Measurements from ENCODE around the gene ZBTB4. TPM values are rescaled to one million over a fixed set of nuclear protein-coding genes. Genes with fewer than 3 reads are reported as not detected.
A peak's percentile ranks its signal among the peaks of the same experiment; 100 is the strongest.

Gene ZBTB4
- total RNA-seq, 1 donor from 2014 or later = 31.2 TPM

DNA sequence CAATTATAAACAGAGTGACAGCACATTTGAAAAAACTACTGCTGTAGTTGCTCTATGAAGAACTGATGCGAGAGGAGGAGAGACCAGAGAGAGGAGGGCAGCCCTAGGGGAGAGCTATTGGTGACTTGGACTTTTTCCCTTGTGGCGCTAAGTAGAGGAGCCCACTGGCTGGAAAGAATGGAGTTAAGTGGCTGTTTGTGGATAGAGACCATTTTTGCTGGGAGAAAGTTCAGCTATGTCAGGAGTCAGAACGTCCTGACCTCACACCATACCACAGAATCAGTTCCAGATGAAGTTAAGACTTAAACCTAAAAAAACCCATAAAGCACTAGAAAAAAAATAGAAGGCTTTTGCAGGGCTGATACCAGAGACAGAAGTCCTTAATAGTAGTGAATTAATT lies 6.8 kb upstream of the ZBTB4 start:
- H3K9me3 ChIP-seq (ENCODE audit: insufficient read depth, low read depth, low read length) = no peaks in the 10 kb centered on the region
- Mint-ChIP-seq H3K27me3 (ENCODE audit: low read depth, unreplicated experiment) (no peaks in the 10 kb centered on the region), H3K9me3 (ENCODE audit: unreplicated experiment) (no peaks in the 10 kb centered on the region), H3K36me3 (ENCODE audit: low read depth, unreplicated experiment) (peaks cover 3% of the 10 kb centered on the region), H3K4me1 (ENCODE audit: low read depth, unreplicated experiment) (peaks cover 37% of the 10 kb centered on the region), H3K27ac (ENCODE audit: unreplicated experiment) (peak overlapping the region; percentile 84), H3K4me3 (ENCODE audit: unreplicated experiment) (peak overlapping the region; percentile 99)
- DNase-seq (ENCODE audit: low read depth) = peak; percentile 31
- peaks cover 60% of the 10 kb centered on the region for H4K20me1 ChIP-seq (ENCODE audit: insufficient read depth, low read length)
- no peak overlapping the region for H2AFZ ChIP-seq (ENCODE audit: low read depth, low read length)
- peaks cover 65% of the 10 kb centered on the region for H3K79me2 ChIP-seq (ENCODE audit: insufficient read depth, low read length)
- no peak for TF ChIP-seq EZH2 (IDR thresholded peaks at IDR 0.05; ENCODE audit: insufficient read depth, low read length)
- TF ChIP-seq, protein P1, sequence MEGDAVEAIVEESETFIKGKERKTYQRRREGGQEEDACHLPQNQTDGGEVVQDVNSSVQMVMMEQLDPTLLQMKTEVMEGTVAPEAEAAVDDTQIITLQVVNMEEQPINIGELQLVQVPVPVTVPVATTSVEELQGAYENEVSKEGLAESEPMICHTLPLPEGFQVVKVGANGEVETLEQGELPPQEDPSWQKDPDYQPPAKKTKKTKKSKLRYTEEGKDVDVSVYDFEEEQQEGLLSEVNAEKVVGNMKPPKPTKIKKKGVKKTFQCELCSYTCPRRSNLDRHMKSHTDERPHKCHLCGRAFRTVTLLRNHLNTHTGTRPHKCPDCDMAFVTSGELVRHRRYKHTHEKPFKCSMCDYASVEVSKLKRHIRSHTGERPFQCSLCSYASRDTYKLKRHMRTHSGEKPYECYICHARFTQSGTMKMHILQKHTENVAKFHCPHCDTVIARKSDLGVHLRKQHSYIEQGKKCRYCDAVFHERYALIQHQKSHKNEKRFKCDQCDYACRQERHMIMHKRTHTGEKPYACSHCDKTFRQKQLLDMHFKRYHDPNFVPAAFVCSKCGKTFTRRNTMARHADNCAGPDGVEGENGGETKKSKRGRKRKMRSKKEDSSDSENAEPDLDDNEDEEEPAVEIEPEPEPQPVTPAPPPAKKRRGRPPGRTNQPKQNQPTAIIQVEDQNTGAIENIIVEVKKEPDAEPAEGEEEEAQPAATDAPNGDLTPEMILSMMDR (IDR thresholded peaks at IDR 0.05; ENCODE audit: insufficient read depth, low read depth, low read length) = no peak
- H3K4me1 ChIP-seq (ENCODE audit: insufficient read depth, low read length) = peaks cover 21% of the 10 kb centered on the region
- peaks cover 4% of the 10 kb centered on the region for H3K36me3 ChIP-seq (ENCODE audit: insufficient read depth, low read length)
- H3K9ac ChIP-seq (ENCODE audit: low read length) = peak overlapping the region; percentile 60
- peak overlapping the region; percentile 95 for H3K4me2 ChIP-seq (ENCODE audit: low read length)
- no peak for FAIRE-seq
- H3K27me3 ChIP-seq (ENCODE audit: insufficient read depth, low read length) = no peaks in the 10 kb centered on the region
- H3K4me3 ChIP-seq (ENCODE audit: insufficient read depth, low read depth, low read length) = peak overlapping the region; percentile 95
- no peak overlapping the region for H3K27ac ChIP-seq (ENCODE audit: low read depth, low read length)

DNA sequence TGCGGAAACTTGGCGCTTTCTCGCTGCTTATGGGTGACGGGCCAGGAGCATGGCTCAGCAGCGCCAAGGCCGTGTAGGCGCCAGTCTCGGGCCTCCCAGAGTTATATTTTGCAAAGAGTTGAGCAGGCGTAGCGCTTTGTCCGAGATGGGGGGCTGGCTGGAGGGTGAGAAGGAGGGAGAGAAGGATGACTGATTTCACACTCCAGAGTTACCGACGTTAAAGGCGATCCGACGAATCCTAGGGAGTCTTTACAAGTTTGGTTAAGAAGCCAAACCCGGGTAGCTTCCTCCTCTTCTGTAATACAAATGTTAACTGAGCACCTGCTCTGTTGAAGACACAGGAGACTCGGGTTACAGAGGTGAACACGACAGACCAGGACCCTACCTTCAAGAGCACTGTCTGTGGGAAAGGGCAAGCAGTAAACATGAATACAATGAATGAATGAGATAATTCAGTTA lies 5.5 kb upstream of the ZBTB4 start:
- FAIRE-seq = no peak
- DNase-seq (ENCODE audit: low read depth) = no peak
- peaks cover 3% of the 10 kb centered on the region for H3K36me3 Mint-ChIP-seq (ENCODE audit: low read depth, unreplicated experiment)
- Histone ChIP-seq H3K9me3 (ENCODE audit: insufficient read depth, low read depth, low read length) (no peaks in the 10 kb centered on the region), H3K4me3 (ENCODE audit: insufficient read depth, low read depth, low read length) (peak overlapping the region; percentile 95), H3K4me2 (ENCODE audit: low read length) (peak overlapping the region; percentile 95), H2AFZ (ENCODE audit: low read depth, low read length) (no peak overlapping the region), H3K9ac (ENCODE audit: low read length) (peak overlapping the region; percentile 95), H3K27me3 (ENCODE audit: insufficient read depth, low read length) (no peaks in the 10 kb centered on the region), H4K20me1 (ENCODE audit: insufficient read depth, low read length) (peaks cover 48% of the 10 kb centered on the region), H3K36me3 (ENCODE audit: insufficient read depth, low read length) (peaks cover 2% of the 10 kb centered on the region), H3K79me2 (ENCODE audit: insufficient read depth, low read length) (peaks cover 56% of the 10 kb centered on the region), H3K27ac (ENCODE audit: low read depth, low read length) (peak overlapping the region; percentile 74), H3K4me1 (ENCODE audit: insufficient read depth, low read length) (peaks cover 24% of the 10 kb centered on the region)
- H3K9me3 Mint-ChIP-seq (ENCODE audit: unreplicated experiment) = no peaks in the 10 kb centered on the region
- peaks cover 40% of the 10 kb centered on the region for H3K4me1 Mint-ChIP-seq (ENCODE audit: low read depth, unreplicated experiment)
- H3K27ac Mint-ChIP-seq (ENCODE audit: unreplicated experiment) = peak overlapping the region; percentile 100
- peak overlapping the region; percentile 99 for H3K4me3 Mint-ChIP-seq (ENCODE audit: unreplicated experiment)
- TF ChIP-seq EZH2 (IDR thresholded peaks at IDR 0.05; ENCODE audit: insufficient read depth, low read length) = no peak
- TF ChIP-seq, protein P1 (IDR thresholded peaks at IDR 0.05; ENCODE audit: insufficient read depth, low read depth, low read length) = no peak
- H3K27me3 Mint-ChIP-seq (ENCODE audit: low read depth, unreplicated experiment) = no peaks in the 10 kb centered on the region
